Esophagus squamous epithelium (tissue), 4 donors: ENCODE results near the gene TMCC1.

Experiments used
- POLR2A ChIP-seq, 4 donors: fragments of 450-650 bp; IDR thresholded peaks; one replicate each; pipeline ENCODE4 v1.6.1; 2017; ENCODE audit warnings: antibody characterized with exemption in 4 of 4, mild to moderate bottlenecking in 4 of 4, moderate library complexity in 3 of 4
- TF ChIP-seq, protein P1 (sequence below), 6 experiments: fragments of 450-650 bp in 4 of 6; fragments of 200-600 bp in 2 of 6; sonication (generic) in 2 of 6; IDR thresholded peaks; one replicate each; pipeline ENCODE4 v1.5.1; 2016 to 2019; ENCODE audit warnings: antibody characterized with exemption in 6 of 6, mild to moderate bottlenecking in 4 of 6, moderate library complexity in 4 of 6

- no peak for TF ChIP-seq POLR2A (IDR thresholded peaks at IDR 0.05)
- TF ChIP-seq, protein P1, sequence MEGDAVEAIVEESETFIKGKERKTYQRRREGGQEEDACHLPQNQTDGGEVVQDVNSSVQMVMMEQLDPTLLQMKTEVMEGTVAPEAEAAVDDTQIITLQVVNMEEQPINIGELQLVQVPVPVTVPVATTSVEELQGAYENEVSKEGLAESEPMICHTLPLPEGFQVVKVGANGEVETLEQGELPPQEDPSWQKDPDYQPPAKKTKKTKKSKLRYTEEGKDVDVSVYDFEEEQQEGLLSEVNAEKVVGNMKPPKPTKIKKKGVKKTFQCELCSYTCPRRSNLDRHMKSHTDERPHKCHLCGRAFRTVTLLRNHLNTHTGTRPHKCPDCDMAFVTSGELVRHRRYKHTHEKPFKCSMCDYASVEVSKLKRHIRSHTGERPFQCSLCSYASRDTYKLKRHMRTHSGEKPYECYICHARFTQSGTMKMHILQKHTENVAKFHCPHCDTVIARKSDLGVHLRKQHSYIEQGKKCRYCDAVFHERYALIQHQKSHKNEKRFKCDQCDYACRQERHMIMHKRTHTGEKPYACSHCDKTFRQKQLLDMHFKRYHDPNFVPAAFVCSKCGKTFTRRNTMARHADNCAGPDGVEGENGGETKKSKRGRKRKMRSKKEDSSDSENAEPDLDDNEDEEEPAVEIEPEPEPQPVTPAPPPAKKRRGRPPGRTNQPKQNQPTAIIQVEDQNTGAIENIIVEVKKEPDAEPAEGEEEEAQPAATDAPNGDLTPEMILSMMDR (IDR thresholded peaks at IDR 0.05), result no peak
These were observed 110.0 kb downstream of the TMCC1 start for GRCh38 chr3:129783470-129783869.
